ENCODE data around the gene CAMK2B. TPM values are rescaled to one million over a fixed set of nuclear protein-coding genes. Genes with fewer than 3 reads are reported as not detected.
"Not testable (repeated sequence)": the region's sequence is repeated elsewhere in the genome, so short reads cannot be mapped to it uniquely, and the experiment has no call there.

CAMK2B gene
- total and polyA plus RNA-seq, 4 donors = 21.9 to 145 (median 96.0) TPM

GRCh38 chr7:44174694-44174948, 150.8 kb downstream of the CAMK2B start:
- H3K4me3 ChIP-seq (ENCODE audit: low read depth, low read length); H3K27ac ChIP-seq (ENCODE audit: low read depth, low read length); H3K27me3 ChIP-seq (ENCODE audit: control insufficient read depth, insufficient read depth, low read length); H3K9me3 ChIP-seq (ENCODE audit: control insufficient read depth, insufficient read depth, low read length); DNase-seq (ENCODE audit: low read depth in 4 of 6, low spot score in 6 of 6); H3K4me1 ChIP-seq (ENCODE audit: control insufficient read depth, insufficient read depth, low read length); H3K36me3 ChIP-seq (ENCODE audit: control insufficient read depth, insufficient read depth, low read length): not testable (repeated sequence)
- 75% methylated on average over 1 of the region's 1 CpG for WGBS (ENCODE audit: insufficient coverage)

DNA sequence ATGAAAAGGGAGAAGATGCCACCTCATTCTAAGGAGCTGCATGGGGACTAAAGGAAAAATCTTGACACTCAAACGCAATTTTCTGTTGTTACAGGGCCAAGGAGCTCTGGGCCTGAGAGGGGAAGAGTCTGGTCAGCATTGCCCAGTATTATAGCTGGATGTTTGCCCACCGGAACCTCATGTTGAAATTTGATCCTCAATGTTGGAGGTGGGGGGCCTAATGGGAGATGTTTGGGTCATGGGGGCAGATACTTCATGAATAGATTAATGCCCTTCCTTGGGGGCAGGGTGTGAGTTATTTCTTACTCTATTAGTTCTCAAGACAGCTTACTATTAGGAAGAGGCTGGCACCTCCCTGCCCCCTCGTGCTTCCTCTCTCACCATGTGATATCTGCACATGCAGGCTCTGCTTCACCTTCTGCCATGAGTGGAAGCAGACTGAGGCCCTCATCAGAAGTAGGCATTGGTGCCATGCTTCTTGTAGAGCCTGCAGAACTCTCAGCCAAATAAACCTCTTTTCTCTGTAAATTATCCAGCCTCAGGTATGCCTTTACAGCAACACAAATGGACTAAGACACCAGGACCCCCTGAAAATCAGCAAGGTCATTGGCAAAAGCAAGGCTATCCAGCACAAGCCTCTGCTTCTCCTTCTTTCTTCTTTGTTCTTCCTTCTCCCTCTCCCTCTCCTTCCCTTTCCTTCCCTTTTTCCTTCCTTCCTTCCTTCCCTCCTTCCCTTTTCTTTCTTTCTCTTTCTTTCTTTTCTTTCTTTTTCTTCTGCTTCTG, 151.3 kb downstream of the CAMK2B start:
- H3K4me1 ChIP-seq (ENCODE audit: control insufficient read depth, insufficient read depth, low read length) = peaks cover 5% of the 10 kb centered on the region
- H3K36me3 ChIP-seq (ENCODE audit: control insufficient read depth, insufficient read depth, low read length) = no peaks in the 10 kb centered on the region
- 55% methylated on average over 3 of the region's 3 CpGs for WGBS (ENCODE audit: insufficient coverage)
- H3K9me3 ChIP-seq (ENCODE audit: control insufficient read depth, insufficient read depth, low read length) = no peaks in the 10 kb centered on the region
- H3K27ac ChIP-seq (ENCODE audit: low read depth, low read length) = no peak overlapping the region
- no peak for DNase-seq (ENCODE audit: low read depth in 4 of 6, low spot score in 6 of 6)
- no peak overlapping the region for H3K4me3 ChIP-seq (ENCODE audit: low read depth, low read length)
- H3K27me3 ChIP-seq (ENCODE audit: control insufficient read depth, insufficient read depth, low read length) = no peaks in the 10 kb centered on the region

- no peaks in the 10 kb centered on the region for H3K27me3 ChIP-seq (ENCODE audit: control insufficient read depth, insufficient read depth, low read length)
- H3K27ac ChIP-seq (ENCODE audit: low read depth, low read length) = no peak overlapping the region
- peak in 2 of 6 donors; percentile 35 to 61 for DNase-seq (ENCODE audit: low read depth in 4 of 6, low spot score in 6 of 6)
- H3K9me3 ChIP-seq (ENCODE audit: control insufficient read depth, insufficient read depth, low read length) = no peaks in the 10 kb centered on the region
- H3K36me3 ChIP-seq (ENCODE audit: control insufficient read depth, insufficient read depth, low read length) = no peaks in the 10 kb centered on the region
- no peak overlapping the region for H3K4me3 ChIP-seq (ENCODE audit: low read depth, low read length)
- 37% methylated on average over 2 of the region's 6 CpGs for WGBS (ENCODE audit: insufficient coverage)
- peaks cover 5% of the 10 kb centered on the region for H3K4me1 ChIP-seq (ENCODE audit: control insufficient read depth, insufficient read depth, low read length)
Measured at GRCh38 chr7:44172803-44173424, 152.5 kb downstream of the CAMK2B start.

DNA sequence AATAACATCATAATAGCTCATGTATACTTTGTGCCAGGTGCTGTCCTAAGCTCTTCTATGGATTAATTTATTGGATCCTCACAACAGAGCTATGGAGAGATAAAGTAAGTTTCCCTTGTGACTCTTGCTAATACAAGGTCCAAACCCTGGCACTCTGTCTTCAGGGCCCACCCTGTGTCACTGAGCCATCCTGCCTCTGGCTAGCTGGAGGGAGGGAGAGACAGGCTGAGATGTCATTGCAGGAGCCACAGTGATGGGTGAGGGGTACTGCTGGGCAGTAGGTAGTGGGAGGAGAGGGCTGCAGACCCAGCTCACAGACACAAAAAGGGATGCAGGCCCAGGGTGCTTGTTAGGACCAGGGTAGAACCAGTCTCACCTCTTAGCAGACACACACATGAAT, 153.0 kb downstream of the CAMK2B start:
- Histone ChIP-seq H3K36me3 (ENCODE audit: control insufficient read depth, insufficient read depth, low read length) (no peaks in the 10 kb centered on the region), H3K27me3 (ENCODE audit: control insufficient read depth, insufficient read depth, low read length) (no peaks in the 10 kb centered on the region), H3K27ac (ENCODE audit: low read depth, low read length) (no peak overlapping the region), H3K4me3 (ENCODE audit: low read depth, low read length) (no peak overlapping the region), H3K9me3 (ENCODE audit: control insufficient read depth, insufficient read depth, low read length) (no peaks in the 10 kb centered on the region), H3K4me1 (ENCODE audit: control insufficient read depth, insufficient read depth, low read length) (no peaks in the 10 kb centered on the region)
- no peak for DNase-seq (ENCODE audit: low read depth in 4 of 6, low spot score in 6 of 6)

DNA sequence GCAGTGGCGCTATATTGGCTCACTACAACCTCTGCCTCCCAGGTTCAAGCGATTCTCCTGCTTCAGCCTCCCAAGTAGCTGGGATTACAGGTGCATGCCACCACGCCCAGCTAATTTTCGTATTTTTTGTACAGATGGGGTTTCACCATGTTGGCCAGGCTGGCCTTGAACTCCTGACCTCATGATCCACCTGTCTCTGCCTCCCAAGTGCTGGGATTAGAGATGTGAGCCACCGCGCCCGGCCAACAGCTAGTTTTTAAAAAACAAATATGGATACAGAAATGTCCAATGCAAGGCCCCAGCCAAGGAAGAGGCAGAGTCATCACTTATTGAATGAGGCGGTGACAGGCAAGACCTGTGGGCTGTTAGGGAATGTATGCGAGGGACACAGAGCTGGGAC, 153.5 kb downstream of the CAMK2B start:
- WGBS (ENCODE audit: insufficient coverage) = 88% methylated on average over 6 of the region's 9 CpGs
- not testable (repeated sequence) for H3K4me1 ChIP-seq (ENCODE audit: control insufficient read depth, insufficient read depth, low read length); H3K9me3 ChIP-seq (ENCODE audit: control insufficient read depth, insufficient read depth, low read length); DNase-seq (ENCODE audit: low read depth in 4 of 6, low spot score in 6 of 6); H3K27me3 ChIP-seq (ENCODE audit: control insufficient read depth, insufficient read depth, low read length); H3K27ac ChIP-seq (ENCODE audit: low read depth, low read length); H3K4me3 ChIP-seq (ENCODE audit: low read depth, low read length); H3K36me3 ChIP-seq (ENCODE audit: control insufficient read depth, insufficient read depth, low read length)

DNA sequence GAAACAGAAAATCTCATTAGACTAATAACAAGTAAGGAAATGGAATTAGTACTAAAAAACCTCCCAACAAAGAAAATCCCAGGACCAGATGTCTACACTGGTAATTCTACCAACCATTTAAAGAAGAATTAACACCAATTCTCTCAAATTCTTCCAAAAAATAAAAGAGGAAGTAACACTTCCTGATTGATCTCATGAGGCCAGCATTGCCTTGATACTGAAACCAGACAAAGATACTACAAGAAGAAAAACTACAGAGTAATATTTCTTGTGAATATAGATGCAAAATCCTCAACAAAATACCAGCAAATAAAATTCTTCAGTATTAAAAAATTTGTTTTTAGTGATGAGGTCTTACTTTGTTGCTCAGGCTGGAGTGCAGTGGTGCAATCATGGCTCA, 157.5 kb downstream of the CAMK2B start:
- no peak overlapping the region for H3K4me3 ChIP-seq (ENCODE audit: low read depth, low read length)
- DNase-seq (ENCODE audit: low read depth in 4 of 6, low spot score in 6 of 6) = no peak
- no peaks in the 10 kb centered on the region for H3K4me1 ChIP-seq (ENCODE audit: control insufficient read depth, insufficient read depth, low read length)
- no peaks in the 10 kb centered on the region for H3K27me3 ChIP-seq (ENCODE audit: control insufficient read depth, insufficient read depth, low read length)
- no peaks in the 10 kb centered on the region for H3K9me3 ChIP-seq (ENCODE audit: control insufficient read depth, insufficient read depth, low read length)
- H3K36me3 ChIP-seq (ENCODE audit: control insufficient read depth, insufficient read depth, low read length) = no peaks in the 10 kb centered on the region
- no peak overlapping the region for H3K27ac ChIP-seq (ENCODE audit: low read depth, low read length)

Other genes with a start within 250 kb of the CAMK2B start
- gene POLM, start 243.1 kb downstream of the CAMK2B start, total RNA-seq = 10 to 100 TPM in 1 of 2 donors, 1 to 10 TPM in 1; 8.8 to 16.3 TPM
- 10 to 100 TPM; 14.4 to 22.6 TPM for gene POLM, start 243.1 kb downstream of the CAMK2B start, polyA plus RNA-seq (ENCODE audit: insufficient read length in 2 of 2)
- gene AEBP1, start 221.2 kb downstream of the CAMK2B start, total RNA-seq = 100 to 1,000 TPM in 1 of 2 donors, 10 to 100 TPM in 1; 39.9 to 102 TPM
- gene AEBP1, start 221.2 kb downstream of the CAMK2B start, polyA plus RNA-seq (ENCODE audit: insufficient read length in 2 of 2) = 10 to 100 TPM; 61.3 to 83.2 TPM
- 10 to 100 TPM; 40.7 to 94.7 TPM for gene POLD2, start 202.0 kb downstream of the CAMK2B start, total RNA-seq
- gene POLD2, start 202.0 kb downstream of the CAMK2B start, polyA plus RNA-seq (ENCODE audit: insufficient read length in 2 of 2) = 100 to 1,000 TPM; 106 to 115 TPM
- under 1 TPM in 1 of 2 donors, not detected in 1; 0.66 TPM for gene MYL7, start 184.3 kb downstream of the CAMK2B start, total RNA-seq
- 1 to 10 TPM; 2.2 to 4.5 TPM for gene MYL7, start 184.3 kb downstream of the CAMK2B start, polyA plus RNA-seq (ENCODE audit: insufficient read length in 2 of 2)
- 1 to 10 TPM; 4.8 to 5.1 TPM for gene GCK, start 136.2 kb downstream of the CAMK2B start, total RNA-seq
- gene GCK, start 136.2 kb downstream of the CAMK2B start, polyA plus RNA-seq (ENCODE audit: insufficient read length in 2 of 2) = 10 to 100 TPM; 13.9 to 14.0 TPM
- 10 to 100 TPM; 48.0 to 51.6 TPM for gene YKT6, start 124.6 kb downstream of the CAMK2B start, total RNA-seq
- 100 to 1,000 TPM; 106 to 115 TPM for gene YKT6, start 124.6 kb downstream of the CAMK2B start, polyA plus RNA-seq (ENCODE audit: insufficient read length in 2 of 2)
- 100 to 1,000 TPM in 1 of 2 donors, 10 to 100 TPM in 1; 82.6 to 120 TPM for gene NUDCD3, start 165.1 kb upstream of the CAMK2B start, total RNA-seq
- gene NUDCD3, start 165.1 kb upstream of the CAMK2B start, polyA plus RNA-seq (ENCODE audit: insufficient read length in 2 of 2) = 100 to 1,000 TPM; 127 to 153 TPM
- gene NPC1L1, start 215.7 kb upstream of the CAMK2B start, total RNA-seq = under 1 TPM; 0.06 to 0.10 TPM
- under 1 TPM; 0.10 to 0.11 TPM for gene NPC1L1, start 215.7 kb upstream of the CAMK2B start, polyA plus RNA-seq (ENCODE audit: insufficient read length in 2 of 2)
- gene DDX56, start 248.3 kb upstream of the CAMK2B start, total RNA-seq = 10 to 100 TPM; 37.0 to 60.3 TPM
- 10 to 100 TPM; 61.3 to 80.4 TPM for gene DDX56, start 248.3 kb upstream of the CAMK2B start, polyA plus RNA-seq (ENCODE audit: insufficient read length in 2 of 2)

Measured in spinal cord (tissue), 10 donors.